OCI-LY7 (cell line): Measurements from ENCODE around the gene ATP5F1E. TPM values are rescaled to one million over a fixed set of nuclear protein-coding genes. Genes with fewer than 3 reads are reported as not detected.

ENCODE experiments used
- BruUV-seq: library from RNA; stranded (reverse); fragments of 400-500 nt; replicated peaks from 2 replicates; lab custom pipeline; 2021; lab: Mats Ljungman, UMichigan
- CTCF ChIA-PET: fragments of 300-600 bp; sonication (Branson Sonifier 250); formaldehyde crosslinking; loops from one replicate; lab custom pipeline; 2022; ENCODE audit warnings: antibody characterized with exemption; ENCODE audit not compliant: unreplicated experiment; lab: Charles Lee
- POLR2A ChIA-PET: fragments of 300-600 bp; sonication (Branson Sonifier 250); formaldehyde crosslinking; loops from one replicate; lab custom pipeline; 2022; ENCODE audit warnings: antibody characterized with exemption; lab: Charles Lee
- DNase-seq: peaks from one replicate; pipeline ENCODE4 v3.0.0-alpha.2; 2015; ENCODE audit warnings: low spot score
- H2AFZ ChIP-seq: fragments of 200-600 bp; sonication (generic), shearing (Covaris generic); 2 replicates; pipeline ENCODE4 v1.6.1; 2014; ENCODE audit warnings: mild to moderate bottlenecking, antibody characterized with exemption, low read length, moderate library complexity
- H3K27ac ChIP-seq: fragments of 200-600 bp; sonication (generic); 2 replicates; pipeline ENCODE4 v1.5.1; 2014; ENCODE audit warnings: mixed run types, low read depth, mild to moderate bottlenecking, moderate library complexity, low read length, inconsistent platforms; ENCODE audit not compliant: poor library complexity, severe bottlenecking
- H3K36me3 ChIP-seq: fragments of 200-600 bp; sonication (generic); 2 replicates; pipeline ENCODE4 v1.6.1; 2014; ENCODE audit warnings: mild to moderate bottlenecking, antibody characterized with exemption, low read length, moderate library complexity, mixed read lengths; ENCODE audit not compliant: insufficient read depth
- H3K4me1 ChIP-seq: fragments of 200-600 bp; sonication (generic); 2 replicates; pipeline ENCODE4 v1.5.1; 2014; ENCODE audit warnings: mild to moderate bottlenecking, low read length; ENCODE audit not compliant: insufficient read depth, poor library complexity, severe bottlenecking
- H3K4me2 ChIP-seq: fragments of 200-600 bp; sonication (generic); 2 replicates; pipeline ENCODE4 v1.6.1; 2014; ENCODE audit warnings: mild to moderate bottlenecking, low read length
- H3K4me3 ChIP-seq: fragments of 200-600 bp; sonication (generic); 2 replicates; pipeline ENCODE4 v1.5.1; 2014; ENCODE audit warnings: mild to moderate bottlenecking, low read depth, low read length; ENCODE audit not compliant: poor library complexity, severe bottlenecking
- H3K79me2 ChIP-seq: fragments of 200-600 bp; sonication (generic); 2 replicates; pipeline ENCODE4 v1.6.1; 2016; ENCODE audit warnings: low read depth, mild to moderate bottlenecking, low read length, moderate library complexity, mixed read lengths; ENCODE audit not compliant: insufficient read depth
- H3K9me2 ChIP-seq: fragments of 200-600 bp; sonication (generic); 2 replicates; pipeline ENCODE4 v1.6.1; 2016; ENCODE audit warnings: mild to moderate bottlenecking, low read length, mixed read lengths; ENCODE audit not compliant: insufficient read depth
- H3K9me3 ChIP-seq: fragments of 200-600 bp; sonication (generic); 2 replicates; pipeline ENCODE4 v1.6.1; 2014; ENCODE audit warnings: mild to moderate bottlenecking, mixed run types, low read length, mixed read lengths
- H4K20me1 ChIP-seq: fragments of 200-600 bp; sonication (generic); 2 replicates; pipeline ENCODE4 v1.6.1; 2014; ENCODE audit warnings: mild to moderate bottlenecking, antibody characterized with exemption, low read length, moderate library complexity, mixed read lengths; ENCODE audit not compliant: insufficient read depth
- CTCF ChIP-seq: fragments of 200-600 bp; sonication (generic); conservative IDR thresholded peaks from 2 replicates; pipeline ENCODE4 v1.5.1; 2014; ENCODE audit warnings: mild to moderate bottlenecking, antibody characterized with exemption, low read length, moderate library complexity, mixed read lengths
- EZH2phosphoT487 ChIP-seq: fragments of 200-600 bp; sonication (generic); IDR thresholded peaks from 2 replicates; pipeline ENCODE4 v1.6.1; 2018; ENCODE audit warnings: low read depth, borderline replicate concordance, mild to moderate bottlenecking, mixed run types, antibody characterized with exemption, low read length, moderate library complexity, mixed read lengths
- intact Hi-C: fragments of 100-400 bp; cut with micrococcal nuclease; formaldehyde crosslinking; loops from one replicate; pipeline ENCODE4 v1.10.0; 2022; ENCODE audit not compliant: unreplicated experiment
- total RNA-seq, 2 experiments: library from RNA; depleted of rRNA in 1 of 2; stranded (reverse); fragments of >200 nt in 1 of 2; shearing (Covaris generic) in 1 of 2; gene quantifications; 2 replicates each; pipeline ENCODE4 v1.2.3, GENCODE V29; 2014 to 2022

ATP5F1E gene
- total RNA-seq, 2 experiments from 2014 or later: 42.4 to 67.2 TPM

DNA sequence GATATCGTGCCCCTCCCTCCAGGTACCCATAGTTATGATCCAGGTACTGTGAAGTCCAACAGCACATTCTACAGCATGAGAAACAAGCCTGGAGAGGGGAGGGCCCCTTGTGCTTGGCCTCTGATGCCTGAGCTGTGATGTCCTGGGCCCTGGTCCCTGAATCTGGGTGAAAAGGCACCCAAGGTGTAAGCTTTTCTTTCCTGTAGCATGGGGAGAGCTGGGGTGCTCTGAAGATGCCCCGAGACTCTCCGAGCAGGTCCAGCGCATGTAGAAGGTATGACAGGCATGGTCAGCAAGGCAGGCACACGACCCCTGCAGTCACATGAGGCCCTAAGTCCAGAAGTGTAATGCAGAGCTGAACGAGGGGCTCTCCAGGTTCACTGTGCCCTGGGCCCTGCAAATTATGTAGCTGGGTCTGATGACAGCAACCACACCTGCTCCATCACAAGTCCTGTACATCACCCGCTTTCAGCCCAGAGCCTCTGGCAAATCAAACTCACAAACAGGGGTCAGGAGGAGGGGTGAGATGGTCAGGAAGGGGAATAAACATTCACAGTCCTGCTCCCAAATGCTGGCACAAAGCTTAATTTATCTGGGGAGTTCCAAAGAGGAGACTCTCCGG, 23.3 kb downstream of the ATP5F1E start:
- peak; percentile 26 for DNase-seq
- Histone ChIP-seq H2AFZ (peak overlapping the region; percentile 50; the same call in 1 of the 2 replicates), H3K4me1 (peaks cover 64% of the 10 kb centered on the region), H3K4me2 (peak overlapping the region; percentile 94), H3K27ac (peak overlapping the region; percentile 85), H3K9me3 (no peaks in the 10 kb centered on the region), H3K9me2 (no peaks in the 10 kb centered on the region), H3K4me3 (no peak overlapping the region), H3K36me3 (peaks cover 4% of the 10 kb centered on the region; the same call in 1 of the 2 replicates), H4K20me1 (no peaks in the 10 kb centered on the region), H3K79me2 (peaks cover 16% of the 10 kb centered on the region; the same call in 1 of the 2 replicates)
- intact Hi-C loops: loop anchor here (10.0 kb wide), 1 partner anchor 156 kb away; the partner anchor contains the start of gene ZNF831
- ChIA-PET CTCF (interaction anchor here (0.6 to 0.8 kb wide), 3 partner anchors 11 to 23 kb away, joined by 3 read pairs; partner anchors contain the start of genes ATP5F1E and TUBB1), POLR2A (interaction anchor here (1.1 to 1.9 kb wide), 5 partner anchors 8 to 103 kb away, joined by 3 to 13 read pairs (median 5); partner anchors contain the start of gene ATP5F1E)
- BruUV-seq: no TSS peak
- TF ChIP-seq EZH2phosphoT487: no peak

GRCh38 chr20:59007665-59008511, 24.2 kb downstream of the ATP5F1E start:
- intact Hi-C loops: loop anchor here (1.0 to 10.0 kb wide), 4 partner anchors 24 to 355 kb away; partner anchors contain the start of genes ATP5F1E and ZNF831
- no peaks in the 10 kb centered on the region for H4K20me1 ChIP-seq
- peak overlapping the region; percentile 94 for H3K4me2 ChIP-seq
- DNase-seq: peak; percentile 88
- peak overlapping the region; percentile 74 for H3K4me3 ChIP-seq
- POLR2A ChIA-PET: interaction anchor here (0.6 to 1.9 kb wide), 4 partner anchors 14 to 102 kb away, joined by 3 to 13 read pairs (median 6); partner anchors contain the start of gene ATP5F1E
- H3K9me2 ChIP-seq: no peaks in the 10 kb centered on the region
- TF ChIP-seq EZH2phosphoT487 (no peak), CTCF (no peak)
- CTCF ChIA-PET: interaction anchor here (0.6 to 0.8 kb wide), 2 partner anchors 12 to 16 kb away, joined by 3 read pairs; partner anchors contain the start of gene TUBB1
- H3K79me2 ChIP-seq: peaks cover 19% of the 10 kb centered on the region; the same call in 1 of the 2 replicates
- peaks cover 70% of the 10 kb centered on the region for H3K4me1 ChIP-seq
- peaks cover 13% of the 10 kb centered on the region; the same call in 1 of the 2 replicates for H3K36me3 ChIP-seq
- peak overlapping the region; percentile 85 for H3K27ac ChIP-seq
- BruUV-seq: TSS peak; percentile 65
- H3K9me3 ChIP-seq: no peaks in the 10 kb centered on the region
- H2AFZ ChIP-seq: peak overlapping the region; percentile 50; the same call in 1 of the 2 replicates
